Lower leg skin (tissue), 3 donors: ENCODE results near the gene NEDD9.

Experiments used
- POLR2A ChIP-seq, 2 donors: fragments of 450-650 bp; IDR thresholded peaks; one replicate each; pipeline ENCODE4 v1.6.1; 2016 to 2017; ENCODE audit warnings: antibody characterized with exemption in 2 of 2, mild to moderate bottlenecking in 1 of 2, moderate library complexity in 1 of 2
- TF ChIP-seq, protein P1 (sequence below), 3 donors: fragments of 450-650 bp; IDR thresholded peaks; one replicate each; pipeline ENCODE4 v1.5.1; 2016; ENCODE audit warnings: antibody characterized with exemption in 3 of 3, mild to moderate bottlenecking in 3 of 3, moderate library complexity in 2 of 3

DNA sequence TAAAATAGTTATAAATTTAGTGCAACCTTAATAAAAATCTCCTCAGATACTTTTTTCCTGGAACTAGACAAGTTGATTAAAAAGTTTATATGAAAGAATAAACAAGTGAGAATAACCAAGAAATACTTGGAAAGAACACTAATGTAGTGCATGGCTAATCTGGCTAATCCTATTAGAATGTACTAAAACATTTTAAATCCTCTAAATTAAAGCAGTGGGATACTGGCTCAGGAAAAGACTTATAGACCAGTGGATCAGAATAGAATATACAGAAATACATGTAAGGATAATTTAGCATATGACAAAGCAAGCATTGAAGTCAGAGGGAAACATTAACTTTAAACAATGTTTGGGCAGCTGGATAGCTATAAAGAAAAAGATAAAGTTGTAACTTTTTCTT lies 79.9 kb downstream of the NEDD9 start:
- no peak for TF ChIP-seq POLR2A (IDR thresholded peaks at IDR 0.05)
- TF ChIP-seq, protein P1, sequence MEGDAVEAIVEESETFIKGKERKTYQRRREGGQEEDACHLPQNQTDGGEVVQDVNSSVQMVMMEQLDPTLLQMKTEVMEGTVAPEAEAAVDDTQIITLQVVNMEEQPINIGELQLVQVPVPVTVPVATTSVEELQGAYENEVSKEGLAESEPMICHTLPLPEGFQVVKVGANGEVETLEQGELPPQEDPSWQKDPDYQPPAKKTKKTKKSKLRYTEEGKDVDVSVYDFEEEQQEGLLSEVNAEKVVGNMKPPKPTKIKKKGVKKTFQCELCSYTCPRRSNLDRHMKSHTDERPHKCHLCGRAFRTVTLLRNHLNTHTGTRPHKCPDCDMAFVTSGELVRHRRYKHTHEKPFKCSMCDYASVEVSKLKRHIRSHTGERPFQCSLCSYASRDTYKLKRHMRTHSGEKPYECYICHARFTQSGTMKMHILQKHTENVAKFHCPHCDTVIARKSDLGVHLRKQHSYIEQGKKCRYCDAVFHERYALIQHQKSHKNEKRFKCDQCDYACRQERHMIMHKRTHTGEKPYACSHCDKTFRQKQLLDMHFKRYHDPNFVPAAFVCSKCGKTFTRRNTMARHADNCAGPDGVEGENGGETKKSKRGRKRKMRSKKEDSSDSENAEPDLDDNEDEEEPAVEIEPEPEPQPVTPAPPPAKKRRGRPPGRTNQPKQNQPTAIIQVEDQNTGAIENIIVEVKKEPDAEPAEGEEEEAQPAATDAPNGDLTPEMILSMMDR (IDR thresholded peaks at IDR 0.05) = no peak
